Activated T-helper 9 cell treated with anti-CD3 and anti-CD28 coated beads, Interleukin-2, amount 50 U/mL, for 16 hours (primary cell): ENCODE measurements around the gene MFSD11.
"Not testable (repeated sequence)": the region's sequence is repeated elsewhere in the genome, so short reads cannot be mapped to it uniquely, and the experiment has no call there.

Experiments
- DNase-seq: peaks from one replicate; pipeline ENCODE4 v3.0.0-alpha.2; 2020; ENCODE audit warnings: low read depth

Gene MFSD11

DNA sequence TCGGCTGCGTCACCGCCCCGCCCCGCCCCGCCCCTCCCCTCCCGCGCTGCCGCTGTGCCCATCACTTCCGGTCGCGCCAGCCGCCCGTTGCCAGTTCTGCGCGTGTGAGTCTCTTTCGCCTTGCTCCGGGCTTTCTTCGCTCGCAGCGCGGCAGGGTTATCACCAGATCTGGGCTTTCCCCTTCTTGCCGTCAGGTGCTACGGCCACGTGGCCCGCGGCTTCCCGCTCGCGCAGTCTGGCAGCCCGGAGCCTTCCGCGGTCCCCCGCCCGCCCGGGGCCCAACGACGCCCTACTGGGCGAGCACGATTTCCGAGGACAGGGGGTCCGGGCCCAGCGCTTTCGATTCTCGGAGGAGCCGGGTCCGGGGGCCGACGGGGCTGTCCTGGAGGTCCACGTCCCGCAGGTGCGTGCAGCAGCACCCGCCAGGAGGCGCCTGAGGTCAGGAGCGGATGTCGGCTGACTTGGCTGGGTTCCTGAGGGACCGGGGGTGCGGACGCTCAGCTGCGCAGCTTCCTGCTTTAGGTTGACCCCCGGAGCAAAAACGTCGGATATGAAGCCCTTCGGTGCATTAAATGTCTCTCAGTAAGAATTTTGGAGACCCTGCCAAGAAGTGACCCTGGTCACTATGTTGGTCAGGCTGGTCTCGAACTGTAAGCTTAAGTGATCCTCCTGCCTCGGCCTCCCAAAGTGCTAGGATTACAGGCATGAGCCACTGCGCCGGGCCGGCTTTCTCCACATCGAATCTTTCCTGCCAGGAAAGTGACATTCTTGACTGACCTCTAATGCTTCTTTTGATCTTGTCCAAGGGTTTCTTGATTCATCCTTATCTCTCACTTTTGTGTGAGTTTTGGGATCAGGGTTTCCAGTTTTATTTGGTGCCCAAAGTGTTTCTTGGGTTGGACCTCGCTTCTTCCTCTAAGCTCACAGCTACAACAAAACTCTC lies 10.9 kb upstream of the MFSD11 start, which contains the start of gene METTL23:
Gene METTL23 (plus strand): TSS at position 64 of the 943 bp plus-strand sequence. CDS start 2,872 bp downstream, outside the sequence.
- peak; percentile 70 for DNase-seq

DNA sequence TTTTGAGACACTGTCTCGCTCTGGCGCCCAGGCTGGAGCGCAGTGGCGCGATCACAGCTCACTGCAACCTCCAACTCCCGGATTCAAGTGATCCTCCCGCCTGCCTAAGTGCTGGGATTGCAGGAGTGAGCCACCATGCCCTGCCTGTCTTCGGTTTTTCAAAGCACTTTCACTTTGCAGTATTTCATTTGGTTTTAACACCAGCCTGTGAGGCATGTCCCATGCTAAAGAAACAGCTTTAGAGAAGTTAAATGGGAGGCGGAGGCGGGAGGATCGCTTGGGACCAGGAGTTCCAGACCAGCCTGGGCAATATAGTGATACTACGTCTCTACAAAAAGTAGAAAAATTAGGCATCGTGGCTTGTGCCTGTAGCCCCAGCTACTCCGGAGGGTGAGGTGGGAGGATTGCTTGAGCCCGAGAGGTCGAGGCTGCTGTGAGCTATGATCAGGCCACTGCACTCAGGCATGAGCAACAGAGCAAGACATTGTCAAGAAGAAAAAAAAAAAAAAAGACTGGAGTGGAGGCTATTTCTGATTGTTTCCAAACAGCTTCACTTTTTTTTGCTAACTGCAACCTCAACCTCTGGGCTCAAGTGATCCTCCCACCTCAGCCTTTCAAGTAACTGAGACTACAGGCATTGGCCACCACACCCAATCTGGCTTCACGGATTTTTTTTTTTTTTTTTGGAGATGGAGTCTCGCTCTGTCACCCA lies 10.0 kb upstream of the MFSD11 start:
- DNase-seq: no peak

DNA sequence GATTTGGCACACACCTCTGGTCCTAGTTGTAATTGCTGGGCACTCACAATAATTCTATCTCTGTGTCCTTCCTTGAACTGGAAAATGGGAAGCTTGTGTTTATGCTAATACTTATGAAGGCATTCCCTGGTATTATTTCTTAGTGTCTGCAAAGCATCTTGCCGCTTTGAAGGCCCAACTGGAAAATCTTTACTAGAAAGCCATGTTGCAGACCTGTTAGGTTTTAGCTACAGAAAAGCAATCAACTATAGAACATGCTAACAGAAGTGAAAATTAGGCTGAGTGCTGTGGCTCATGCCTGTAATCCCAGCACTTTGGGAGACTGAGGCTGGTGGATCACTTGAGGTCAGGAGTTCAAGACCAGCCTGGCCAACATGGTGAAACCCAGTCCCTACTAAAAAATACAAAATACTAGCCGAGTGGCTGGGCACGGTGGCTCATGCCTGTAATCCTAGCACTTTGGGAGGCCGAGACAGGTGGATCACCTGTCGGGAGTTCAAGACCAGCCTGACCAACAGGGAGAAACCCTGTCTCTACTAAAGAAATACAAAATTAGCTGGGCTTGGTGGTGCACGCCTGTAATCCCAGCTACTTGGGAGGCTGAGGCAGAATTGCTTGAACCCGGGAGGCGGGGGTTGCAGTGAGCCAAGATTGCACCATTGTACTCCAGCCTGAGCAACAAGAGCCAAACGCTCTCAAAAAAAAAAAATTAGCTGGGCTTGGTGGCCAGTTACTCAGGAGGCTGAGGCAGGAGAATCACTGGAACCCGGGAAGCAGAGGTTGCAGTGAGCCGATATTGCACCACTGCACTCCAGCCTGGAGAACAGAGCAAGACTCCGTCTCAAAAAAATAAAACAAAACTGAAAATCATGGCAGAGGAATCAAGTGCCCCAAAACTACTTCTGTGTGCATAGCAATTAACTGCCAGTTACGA lies 5.9 kb upstream of the MFSD11 start:
- not testable (repeated sequence) for DNase-seq

GRCh38 chr17:76732734-76733617 lies 4.9 kb upstream of the MFSD11 start:
- DNase-seq: no peak

- no peak for DNase-seq
Observed at GRCh38 chr17:76733618-76733957, 4.3 kb upstream of the MFSD11 start.

GRCh38 chr17:76734080-76734840 lies 3.7 kb upstream of the MFSD11 start:
- no peak for DNase-seq

DNA sequence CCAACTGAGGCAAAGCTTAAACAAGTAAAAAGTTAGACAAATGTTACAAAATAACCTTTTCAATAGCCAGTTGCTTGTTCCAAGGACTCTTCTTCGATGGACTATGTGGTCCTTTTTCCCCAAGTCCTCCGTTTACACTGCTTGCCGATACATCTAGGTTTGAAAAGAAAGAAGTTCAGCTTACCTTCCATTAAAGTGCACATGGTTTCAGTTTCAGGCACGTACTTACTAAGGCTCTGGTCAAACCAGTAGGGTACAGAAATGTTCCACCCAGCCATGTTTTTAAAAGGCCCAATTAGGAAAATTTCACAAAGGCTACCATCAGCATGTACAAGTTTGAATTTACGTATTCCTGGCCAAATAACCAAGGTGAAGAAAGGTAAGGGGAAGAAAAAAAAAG lies 2.9 kb upstream of the MFSD11 start:
- no peak for DNase-seq

- DNase-seq: no peak
Observed at GRCh38 chr17:76735586-76736348, 2.2 kb upstream of the MFSD11 start.

DNA sequence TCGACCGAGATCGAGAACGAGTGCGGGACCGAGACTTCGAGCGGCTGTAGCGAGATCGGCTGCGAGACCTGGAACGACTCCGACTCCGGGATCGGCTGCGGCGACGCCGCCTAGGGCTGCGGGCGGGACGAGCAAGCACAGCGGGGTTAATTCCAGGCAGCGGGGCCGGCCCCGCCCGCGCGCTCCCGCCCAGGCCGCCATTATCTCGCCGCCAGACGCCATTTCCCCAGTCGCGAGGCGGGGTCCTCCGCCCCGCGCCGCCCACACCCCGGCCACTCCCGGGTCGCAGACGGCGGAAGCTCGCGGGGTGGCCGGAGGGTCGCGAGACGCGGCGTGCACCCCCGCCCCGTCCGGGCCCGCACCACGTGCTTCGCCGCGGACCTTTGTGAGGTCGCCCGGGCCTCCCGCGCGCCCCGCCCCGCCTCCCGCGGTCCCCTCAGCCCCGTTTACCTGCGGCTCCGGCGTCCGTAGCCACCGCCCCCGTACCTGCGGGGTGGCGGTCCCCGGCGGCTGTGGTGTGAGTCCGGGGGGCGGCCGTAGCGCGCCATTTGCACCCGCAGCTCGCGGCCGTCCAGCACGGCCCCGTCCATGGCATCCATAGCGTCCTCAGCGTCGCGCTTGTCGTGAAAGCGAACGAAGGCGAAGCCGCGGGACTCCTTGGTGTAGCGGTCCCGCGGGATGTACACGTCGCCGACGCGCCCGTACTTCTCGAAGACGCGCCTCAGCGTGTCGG lies 1.4 kb upstream of the MFSD11 start:
- peak; percentile 58 for DNase-seq

DNA sequence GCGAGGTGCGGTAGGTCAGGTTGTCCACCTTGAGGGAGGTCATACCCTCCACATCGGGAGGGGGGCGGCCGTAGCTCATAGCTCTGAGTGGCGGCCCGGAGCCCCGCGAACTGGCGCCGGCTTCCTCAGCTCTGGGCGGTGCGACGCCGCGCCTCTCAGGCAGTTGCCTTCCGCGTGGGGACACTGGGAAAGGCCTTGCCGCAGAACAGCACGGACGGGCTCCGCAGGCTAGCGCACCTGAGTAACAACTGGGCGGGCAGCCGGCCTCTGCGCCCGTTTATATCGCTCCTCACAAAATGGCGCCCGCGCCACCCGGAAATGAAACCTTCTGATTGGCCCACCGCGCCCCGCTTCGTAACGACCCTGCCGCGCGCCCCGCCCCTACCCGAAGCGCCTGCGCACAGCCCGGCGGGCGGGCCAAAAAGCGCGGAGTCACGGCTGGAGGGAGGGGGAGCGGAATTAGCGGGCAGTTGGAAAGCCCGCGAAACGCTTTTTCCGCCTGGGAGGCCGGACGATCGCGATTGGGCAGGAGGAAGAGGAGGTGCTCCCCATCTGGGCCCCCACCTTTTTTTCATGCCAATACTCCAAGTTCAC lies 740 bp upstream of the MFSD11 start, which contains the start of gene SRSF2:
Gene SRSF2 (minus strand): TSS at position 250 of the 594 bp plus-strand sequence. CDS start 171 bp downstream, at position 79.
- peak; percentile 99 for DNase-seq

GRCh38 chr17:76738468-76738850 lies 540 bp downstream of the MFSD11 start:
- no peak for DNase-seq

- DNase-seq: not testable (repeated sequence)
Observed at GRCh38 chr17:76739568-76740115, 1.7 kb downstream of the MFSD11 start.

DNA sequence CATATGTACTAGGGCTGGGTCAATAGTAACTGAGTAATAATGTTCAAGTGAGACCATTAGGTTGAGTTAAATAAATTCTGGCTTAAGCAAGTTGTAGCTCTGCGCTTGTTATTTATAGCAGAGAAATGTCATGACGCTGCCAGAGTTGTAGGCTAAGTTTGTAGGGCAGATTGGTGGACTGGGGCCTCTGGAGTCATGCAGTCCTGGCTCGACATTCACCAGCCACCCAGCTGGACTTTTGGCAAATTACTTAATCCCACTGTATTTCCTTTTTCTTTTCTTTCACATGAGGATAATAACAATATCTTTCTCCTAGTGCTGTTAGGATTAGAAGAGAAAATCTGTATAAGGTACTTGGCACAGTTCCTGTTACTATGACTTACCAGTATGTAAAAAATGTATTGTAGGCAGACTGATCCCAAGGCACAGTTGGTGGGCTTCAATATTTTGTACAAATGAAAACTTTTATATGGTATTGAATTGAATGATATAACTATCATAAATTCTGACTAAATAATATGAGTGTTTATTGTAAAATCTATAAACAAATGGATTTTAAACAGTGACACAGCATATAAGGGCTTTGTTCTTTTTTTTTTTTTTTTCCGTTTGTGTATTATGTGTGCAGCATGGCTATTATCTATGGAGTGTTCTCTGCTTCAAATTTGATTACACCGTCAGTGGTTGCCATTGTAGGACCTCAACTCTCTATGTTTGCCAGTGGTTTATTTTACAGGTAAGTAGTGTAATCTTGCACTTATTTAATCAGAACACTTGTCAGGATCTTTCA lies 2.6 kb downstream of the MFSD11 start:
- DNase-seq: no peak

GRCh38 chr17:76742958-76743357 lies 5.0 kb downstream of the MFSD11 start:
- no peak for DNase-seq

DNA sequence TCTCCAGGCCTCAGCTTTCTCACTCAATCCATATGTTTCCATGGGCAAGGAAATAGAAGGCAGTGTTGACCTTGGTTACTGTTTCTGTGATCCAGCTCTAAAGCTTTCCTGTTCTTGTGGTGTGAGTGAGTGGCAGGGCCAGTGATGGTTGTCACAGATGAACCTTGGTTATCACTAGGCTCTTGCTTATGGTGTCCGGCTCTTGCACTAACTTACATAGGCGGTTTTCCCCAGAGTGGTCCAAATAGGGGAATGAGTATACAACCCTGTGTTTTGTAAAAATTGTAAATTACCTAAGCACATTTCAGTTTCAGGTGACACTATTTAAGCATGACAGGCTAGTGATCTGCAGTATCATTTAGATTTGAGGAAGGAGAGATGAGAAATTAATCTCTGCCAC lies 6.8 kb downstream of the MFSD11 start:
- no peak for DNase-seq

GRCh38 chr17:76745785-76746184 lies 7.9 kb downstream of the MFSD11 start:
- not testable (repeated sequence) for DNase-seq

DNA sequence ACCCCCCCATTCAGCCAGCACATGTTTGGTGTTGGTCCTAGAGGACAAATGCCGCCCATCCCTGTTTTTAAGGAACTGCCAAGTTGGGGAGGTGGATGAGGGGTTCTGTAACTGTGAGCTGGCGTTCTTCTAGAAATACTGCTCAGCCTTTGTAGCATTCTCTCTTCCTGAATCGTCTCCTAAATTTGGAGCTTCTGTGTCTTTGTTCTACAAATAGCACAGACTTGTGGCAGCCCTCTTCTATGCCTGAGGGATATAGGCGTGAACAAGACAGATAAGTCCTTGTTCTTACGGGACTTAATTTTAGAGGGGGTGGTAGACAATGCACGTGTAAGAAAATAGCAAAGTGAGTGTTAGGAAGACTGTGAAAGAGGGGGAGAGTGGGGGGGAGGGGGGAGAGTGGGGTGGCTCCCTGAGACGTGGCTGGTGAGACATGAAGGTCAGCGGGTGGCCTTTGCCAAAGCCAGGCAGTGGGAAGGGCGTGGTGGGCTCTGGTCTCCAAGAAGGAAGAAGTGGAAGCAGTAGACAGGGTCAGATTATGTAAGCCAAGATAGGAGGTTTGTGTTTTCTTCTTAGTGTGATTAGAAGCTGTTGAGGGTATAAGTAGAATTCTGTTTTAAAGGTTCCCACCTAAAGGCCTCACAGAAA lies 9.9 kb downstream of the MFSD11 start:
- no peak for DNase-seq
